ENCODE data around the gene POPDC3. TPM values are rescaled to one million over a fixed set of nuclear protein-coding genes. Genes with fewer than 3 reads are reported as not detected.

POPDC3 gene
- total RNA-seq, 2 donors from 2014 or later: not detected

GRCh38 chr6:105153676-105154075 is 26.1 kb downstream of the POPDC3 start:
- no peaks in the 10 kb centered on the region for H3K4me1 ChIP-seq
- H3K9me3 ChIP-seq: no peaks in the 10 kb centered on the region
- ATAC-seq: no peak
- H3K27me3 ChIP-seq: no peaks in the 10 kb centered on the region
- intact Hi-C loops (cut with DNase I): no loop called here
- TF ChIP-seq CTCF (IDR thresholded peaks at IDR 0.05) (no peak), POLR2A (IDR thresholded peaks at IDR 0.05) (no peak)
- WGBS, 2 donors: 79 to 81% methylated on average over 3 of the region's 3 CpGs
- H3K27ac ChIP-seq: no peak overlapping the region
- no peak for DNase-seq
- no peak overlapping the region for H3K4me3 ChIP-seq
- H3K36me3 ChIP-seq (replicated peaks in 1 of 2; ENCODE audit: insufficient read depth in 1 of 2, low read depth in 2 of 2): no peaks in the 10 kb centered on the region

GRCh38 chr6:105152880-105153279 is 26.9 kb downstream of the POPDC3 start:
- no peak for DNase-seq

GRCh38 chr6:105151644-105152043 is 28.2 kb downstream of the POPDC3 start:
- Histone ChIP-seq H3K36me3 (replicated peaks in 1 of 2; ENCODE audit: insufficient read depth in 1 of 2, low read depth in 2 of 2) (no peaks in the 10 kb centered on the region), H3K9me3 (no peaks in the 10 kb centered on the region), H3K4me3 (no peak overlapping the region), H3K4me1 (no peaks in the 10 kb centered on the region), H3K27ac (no peak overlapping the region), H3K27me3 (no peaks in the 10 kb centered on the region)
- TF ChIP-seq POLR2A (IDR thresholded peaks at IDR 0.05) (no peak), CTCF (IDR thresholded peaks at IDR 0.05) (no peak)
- intact Hi-C loops (cut with DNase I): no loop called here
- DNase-seq: no peak
- ATAC-seq: no peak

More at GRCh38 chr6:105152880-105153279, 26.9 kb downstream of the POPDC3 start:
- H3K4me1 ChIP-seq: no peaks in the 10 kb centered on the region
- ATAC-seq: no peak
- no peak overlapping the region for H3K27ac ChIP-seq
- H3K9me3 ChIP-seq: no peaks in the 10 kb centered on the region
- intact Hi-C loops (cut with DNase I): no loop called here
- H3K36me3 ChIP-seq (replicated peaks in 1 of 2; ENCODE audit: insufficient read depth in 1 of 2, low read depth in 2 of 2): no peaks in the 10 kb centered on the region
- H3K4me3 ChIP-seq: no peak overlapping the region
- no peaks in the 10 kb centered on the region for H3K27me3 ChIP-seq
- TF ChIP-seq CTCF (IDR thresholded peaks at IDR 0.05) (no peak), POLR2A (IDR thresholded peaks at IDR 0.05) (no peak)

- ATAC-seq: no peak
- TF ChIP-seq POLR2A (IDR thresholded peaks at IDR 0.05): no peak
- no peak for TF ChIP-seq CTCF (IDR thresholded peaks at IDR 0.05)
- 81 to 86% methylated on average over 2 of the region's 2 CpGs for WGBS, 2 donors
- intact Hi-C loops (cut with DNase I): no loop called here
- Histone ChIP-seq H3K4me3 (no peak overlapping the region), H3K27ac (no peak overlapping the region), H3K4me1 (peaks cover 9% of the 10 kb centered on the region), H3K36me3 (replicated peaks in 1 of 2; ENCODE audit: insufficient read depth in 1 of 2, low read depth in 2 of 2) (no peaks in the 10 kb centered on the region), H3K27me3 (peaks cover 0 to 7% of the 10 kb centered on the region in 2 donors), H3K9me3 (no peaks in the 10 kb centered on the region)
- DNase-seq: no peak
Measured at GRCh38 chr6:105138141-105138540, 41.7 kb downstream of the POPDC3 start.

- no peak overlapping the region for H3K27ac ChIP-seq
- H3K4me3 ChIP-seq: no peak overlapping the region
- ATAC-seq: no peak
- TF ChIP-seq POLR2A (IDR thresholded peaks at IDR 0.05) (no peak), CTCF (IDR thresholded peaks at IDR 0.05) (no peak)
- no peak for DNase-seq
- intact Hi-C loops (cut with DNase I): no loop called here
- H3K27me3 ChIP-seq: peaks cover 0 to 7% of the 10 kb centered on the region in 2 donors
- H3K36me3 ChIP-seq (replicated peaks in 1 of 2; ENCODE audit: insufficient read depth in 1 of 2, low read depth in 2 of 2): no peaks in the 10 kb centered on the region
- peaks cover 9% of the 10 kb centered on the region for H3K4me1 ChIP-seq
- no peaks in the 10 kb centered on the region for H3K9me3 ChIP-seq
- 8 to 9% methylated on average over 22 to 32 of the region's 32 CpGs for WGBS, 2 donors
Measured at GRCh38 chr6:105137388-105137787, 42.4 kb downstream of the POPDC3 start.

All from body of pancreas (tissue), 4 donors.